ENCODE data around the gene QSER1.
"Not testable (repeated sequence)": the region's sequence is repeated elsewhere in the genome, so short reads cannot be mapped to it uniquely, and the experiment has no call there.

QSER1 gene

DNA sequence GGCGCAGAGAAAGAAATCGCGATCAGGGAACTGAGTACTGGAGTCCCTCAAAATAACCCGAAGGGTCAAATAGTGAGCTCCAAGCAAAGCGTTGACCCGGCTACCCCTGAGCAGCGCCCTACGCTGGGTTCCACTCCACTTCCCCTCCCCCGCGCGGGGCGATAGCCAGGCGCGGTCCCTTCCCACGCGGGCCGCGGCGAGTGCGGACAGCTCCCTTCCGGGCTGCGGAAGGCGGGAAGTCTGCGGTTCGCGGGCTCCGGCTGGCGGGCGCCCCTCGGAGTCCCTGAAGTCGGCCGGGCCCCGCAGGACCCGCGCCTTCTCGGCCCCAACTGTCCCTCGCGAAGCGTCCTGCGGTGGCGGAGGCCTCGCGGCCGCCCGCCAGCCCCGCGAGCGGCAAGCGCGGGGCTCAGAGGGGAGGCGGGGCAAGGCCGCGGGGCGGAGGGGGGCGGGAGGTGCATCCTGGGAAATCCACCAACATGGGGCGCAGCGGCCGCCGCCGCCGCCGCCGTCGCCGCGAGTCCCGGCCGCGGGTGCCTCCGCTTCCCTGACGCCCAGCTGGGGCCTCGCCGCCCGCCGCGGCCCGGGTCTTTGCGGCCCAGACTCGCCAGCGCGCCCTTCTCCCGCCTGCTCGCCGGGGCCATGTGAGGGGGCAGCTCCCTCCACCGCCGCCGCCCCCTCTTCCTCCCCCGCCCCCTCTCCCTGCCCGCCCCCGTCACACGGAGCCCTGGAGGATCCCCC is at the start of gene QSER1:
Gene QSER1 (plus strand): TSS at position 457 of the 738 bp plus-strand sequence. CDS start 315 bp downstream, outside the sequence.
- no peak for DNase-seq

DNA sequence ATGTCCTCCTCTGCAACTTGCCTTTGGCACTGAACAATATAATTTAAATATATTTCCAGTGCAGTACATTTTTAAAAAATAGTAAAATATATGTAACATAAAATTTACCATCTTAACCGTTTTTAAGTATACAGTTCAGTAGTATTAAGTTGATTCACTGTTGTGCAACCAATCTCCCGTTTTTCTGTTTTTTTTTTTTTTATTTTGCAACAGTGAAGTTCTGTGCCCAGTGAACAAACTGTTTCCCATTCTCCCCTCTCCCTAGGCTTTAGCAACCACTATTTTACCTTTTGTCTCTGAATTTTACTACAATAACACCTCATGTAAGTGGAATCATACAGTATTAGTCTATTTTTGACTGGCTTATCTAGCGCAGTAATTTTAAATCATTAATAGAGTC is 49.1 kb upstream of the QSER1 start:
- no peak for DNase-seq

DNA sequence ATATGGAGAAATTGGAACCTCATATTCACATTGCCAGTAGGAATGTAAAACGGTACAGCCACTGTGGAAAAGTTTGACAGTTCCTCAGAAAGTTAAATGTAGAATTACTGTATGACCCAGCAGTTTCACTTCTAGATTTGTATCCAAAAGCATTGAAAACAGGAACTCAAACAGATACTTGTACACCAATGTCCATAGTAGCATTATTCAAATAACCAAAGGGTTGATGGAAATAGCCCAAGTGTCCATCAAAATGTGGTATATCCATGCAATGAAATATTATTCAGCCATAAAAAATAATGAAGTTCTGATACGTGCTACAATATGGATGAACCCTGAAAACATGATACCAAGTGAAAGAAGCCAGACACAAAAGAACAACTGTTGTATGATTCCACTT is 45.1 kb upstream of the QSER1 start:
- DNase-seq, result no peak

DNA sequence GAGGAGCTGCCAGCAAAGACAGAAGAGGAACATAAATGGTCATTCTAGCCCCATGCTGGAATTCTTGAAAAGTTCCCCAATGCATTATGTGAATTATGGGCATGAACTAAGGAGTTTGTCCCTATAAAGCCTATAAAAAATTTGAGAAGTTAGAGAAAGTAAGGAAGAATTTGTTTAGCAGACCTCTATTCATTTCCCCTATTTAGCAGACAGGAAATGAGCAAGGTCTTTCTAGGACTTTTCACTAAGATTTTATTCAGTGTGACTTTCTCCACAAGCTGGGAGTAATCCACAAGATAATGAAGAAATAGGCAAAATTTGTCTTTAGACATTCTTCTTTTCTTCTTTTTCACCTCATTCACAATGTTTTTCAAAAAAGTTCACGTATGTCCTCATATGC is 42.9 kb upstream of the QSER1 start:
- no peak for DNase-seq

DNA sequence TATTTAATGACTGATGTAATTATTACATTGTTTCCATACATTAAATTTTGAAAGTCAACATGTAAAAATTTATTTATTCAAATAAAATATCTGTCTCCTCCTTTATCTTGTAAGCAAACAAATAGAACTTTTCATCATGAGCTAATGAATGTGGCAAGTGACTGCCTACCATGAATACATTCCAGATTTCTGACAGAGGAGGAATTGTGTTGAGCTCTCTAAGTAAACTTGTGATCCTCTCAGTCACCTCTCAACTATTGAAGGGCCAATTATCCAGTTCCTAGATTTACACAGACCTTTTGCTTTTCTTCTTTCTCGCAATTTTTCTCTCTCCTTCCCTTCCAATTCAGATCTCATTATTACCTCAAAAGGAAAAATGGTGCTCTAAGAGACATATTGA is 41.4 kb upstream of the QSER1 start:
- no peak for DNase-seq

DNA sequence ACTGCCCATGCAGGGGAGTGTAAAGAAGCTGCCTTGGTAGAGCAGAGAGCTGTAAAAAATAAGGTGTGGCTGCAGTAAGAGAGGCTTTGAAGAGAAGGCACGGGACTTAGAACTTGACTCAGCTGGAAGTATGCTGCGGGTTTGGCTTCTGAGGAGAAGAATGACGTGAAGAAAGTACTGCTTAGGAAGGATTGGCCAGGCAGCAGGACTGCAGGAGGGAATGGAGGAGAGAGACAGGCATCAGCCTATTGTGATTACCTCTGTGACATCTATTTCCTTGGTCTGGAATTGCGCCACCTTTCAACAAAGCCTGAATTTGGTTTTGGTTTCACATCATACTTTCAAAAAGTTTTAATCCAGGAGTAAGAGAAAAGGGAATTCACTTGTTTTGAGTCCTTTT is 40.4 kb upstream of the QSER1 start:
- DNase-seq, result no peak

DNA sequence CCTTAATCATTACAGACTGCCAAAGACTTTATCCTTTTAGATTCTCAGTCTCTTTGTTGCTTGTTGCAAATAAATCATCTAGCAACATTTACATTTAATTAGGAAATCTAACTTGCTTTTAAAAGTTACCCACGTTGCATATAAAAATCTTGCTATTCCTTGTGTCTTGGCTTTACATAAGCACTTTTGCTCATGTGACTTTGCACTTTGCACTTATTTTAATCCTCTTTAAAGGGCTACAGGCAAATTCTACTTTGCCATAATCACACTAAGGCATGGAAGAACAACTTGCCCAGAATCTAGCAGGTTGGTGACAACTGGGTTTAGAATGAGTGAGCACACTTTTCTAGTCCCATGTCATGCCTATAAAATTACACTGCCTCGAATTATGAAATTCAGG is 37.0 kb upstream of the QSER1 start:
- no peak for DNase-seq

DNA sequence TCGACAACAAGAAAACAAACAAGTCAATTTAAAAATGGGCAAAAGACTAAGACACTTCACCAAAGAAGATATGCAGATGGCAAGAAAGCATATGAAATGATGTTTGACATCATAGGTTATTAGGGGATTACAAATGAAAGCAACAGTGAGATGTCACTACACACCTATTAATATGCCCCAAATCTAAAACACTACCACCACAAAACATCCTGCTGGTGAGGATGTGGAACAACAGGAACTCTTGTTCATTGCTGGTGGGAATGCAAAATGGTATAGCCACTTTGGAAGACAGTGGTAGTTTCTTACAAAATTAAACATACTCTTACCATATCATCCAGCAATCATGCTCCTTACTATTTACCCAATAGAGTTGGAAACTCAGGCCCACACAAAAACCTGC is 33.9 kb upstream of the QSER1 start:
- DNase-seq, result no peak

DNA sequence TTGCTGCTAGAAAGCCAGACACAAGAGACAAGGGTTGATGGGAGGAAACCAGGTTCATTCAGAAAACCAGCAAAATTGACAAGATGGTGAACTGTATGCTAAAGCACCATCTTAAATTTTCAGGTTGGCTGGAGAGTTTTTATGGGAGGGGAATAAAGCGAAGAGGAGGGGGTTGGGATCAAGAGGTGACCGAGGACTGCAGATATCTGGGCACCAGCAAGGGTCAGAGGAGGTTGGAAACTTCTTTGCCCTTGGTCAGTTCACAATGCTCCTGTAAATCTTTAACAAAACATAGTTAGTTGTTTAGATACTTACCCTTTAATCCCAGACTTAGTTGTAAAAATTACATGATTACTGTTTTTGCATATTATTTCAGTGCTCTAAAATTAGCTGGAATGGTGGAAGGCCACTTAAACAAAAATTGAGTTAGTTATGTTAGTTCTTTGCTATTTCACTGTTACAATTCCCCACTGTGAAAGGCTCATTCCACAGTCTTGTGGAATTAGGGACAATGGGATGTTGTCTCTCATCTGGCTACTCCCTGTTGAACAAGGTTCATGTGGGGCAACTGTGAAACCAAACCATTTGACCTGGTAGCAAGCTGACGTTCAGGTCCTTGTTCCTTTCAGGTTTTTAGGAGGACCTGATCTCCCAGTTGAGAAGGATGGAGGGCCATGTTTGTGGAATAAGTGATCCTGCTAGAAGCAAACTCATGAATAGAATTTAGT is 30.6 kb upstream of the QSER1 start:
- DNase-seq, result no peak

DNA sequence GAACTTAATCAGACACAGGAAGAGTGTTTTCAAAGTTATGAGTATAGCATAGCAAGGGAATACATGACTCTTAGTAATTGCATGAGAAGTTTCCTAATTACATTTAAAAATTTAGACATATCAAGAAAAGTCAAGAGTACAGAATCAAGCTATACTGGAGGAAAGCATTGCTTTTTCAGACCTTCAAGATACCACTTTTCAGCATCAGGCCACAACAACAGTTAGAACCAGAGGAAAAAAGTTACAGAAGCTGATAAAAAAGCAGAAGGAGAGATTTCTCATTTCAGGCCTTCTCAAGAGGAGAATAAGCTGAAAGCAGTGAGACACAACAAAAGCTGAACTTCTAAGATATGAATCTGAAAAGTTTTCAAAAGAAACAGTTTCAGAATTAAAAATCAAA is 28.1 kb upstream of the QSER1 start:
- no peak for DNase-seq

DNA sequence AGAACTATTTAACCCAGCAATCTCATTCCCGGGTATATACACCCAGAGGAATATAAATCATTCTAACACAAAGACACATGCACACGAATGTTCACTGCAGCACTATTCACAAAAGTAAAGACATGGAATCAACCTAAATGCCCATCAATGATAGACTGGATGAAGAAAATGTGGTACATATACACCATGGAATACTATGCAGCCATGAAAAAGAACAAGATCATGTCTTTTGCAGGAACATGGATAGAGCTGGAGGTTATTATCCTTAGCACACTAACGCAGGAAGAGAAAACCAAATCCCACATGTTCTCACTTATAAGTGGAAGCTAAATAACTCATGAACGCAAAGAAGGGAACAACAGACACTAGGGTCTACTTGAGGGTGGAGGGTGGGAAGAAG is 23.9 kb upstream of the QSER1 start:
- not testable (repeated sequence) for DNase-seq

DNA sequence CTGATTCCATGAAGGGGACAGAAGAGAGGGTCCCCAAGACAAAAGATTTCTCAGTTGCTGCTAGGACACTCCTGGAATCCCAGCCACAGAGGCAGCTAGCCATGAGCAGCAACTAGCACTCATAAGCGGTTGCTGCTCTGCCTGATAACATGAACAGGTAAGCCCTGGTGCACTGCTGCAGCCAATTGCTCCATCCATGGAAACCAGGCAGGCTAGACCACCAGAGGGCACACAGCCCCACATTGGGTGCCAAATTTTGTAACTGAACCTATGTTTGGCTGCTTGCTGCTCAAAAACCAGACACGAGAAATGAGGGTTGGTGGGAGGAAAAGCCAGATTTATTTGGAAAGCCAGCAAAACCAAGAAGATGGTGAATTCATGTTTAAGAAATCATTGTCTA is 21.9 kb upstream of the QSER1 start:
- DNase-seq, result no peak

DNA sequence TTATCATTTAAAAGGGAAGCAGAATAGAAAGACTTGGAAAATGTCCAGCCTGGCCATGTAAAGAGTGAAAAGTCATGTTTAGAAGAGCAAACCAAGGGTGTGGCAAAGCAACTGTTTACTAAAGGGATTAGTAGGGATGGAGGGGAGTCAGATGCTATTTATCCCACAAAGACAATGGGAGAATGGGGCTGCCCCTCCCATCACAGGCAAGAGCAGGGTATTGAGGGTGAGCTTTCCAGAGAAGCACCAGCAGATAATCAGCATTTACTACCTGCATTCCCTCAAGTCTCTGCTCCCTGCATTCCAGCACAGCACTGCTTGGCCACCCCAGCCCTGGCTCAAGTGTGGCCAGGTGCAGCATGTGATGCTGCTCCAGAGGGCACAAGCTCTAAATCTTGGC is 18.5 kb upstream of the QSER1 start:
- no peak for DNase-seq

DNA sequence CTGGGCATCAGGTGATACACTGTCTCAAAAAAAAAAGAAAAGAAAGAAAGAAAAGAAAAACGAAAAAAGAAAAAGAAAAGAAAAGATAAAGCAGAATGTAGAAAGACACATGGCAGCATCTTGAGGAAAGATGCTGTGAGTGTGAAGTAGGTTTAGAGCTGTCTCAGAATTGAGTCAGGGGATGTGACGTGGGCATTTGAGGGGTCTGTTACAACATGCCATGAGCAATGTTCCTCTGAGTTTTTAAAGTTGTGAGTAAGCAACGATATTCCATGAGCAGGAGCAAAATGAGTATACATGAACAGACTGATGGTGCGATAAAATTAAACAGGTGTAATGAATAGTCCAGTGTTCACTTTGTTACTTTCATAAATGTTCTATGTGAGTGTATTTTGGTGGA is 11.3 kb upstream of the QSER1 start:
- no peak for DNase-seq

DNA sequence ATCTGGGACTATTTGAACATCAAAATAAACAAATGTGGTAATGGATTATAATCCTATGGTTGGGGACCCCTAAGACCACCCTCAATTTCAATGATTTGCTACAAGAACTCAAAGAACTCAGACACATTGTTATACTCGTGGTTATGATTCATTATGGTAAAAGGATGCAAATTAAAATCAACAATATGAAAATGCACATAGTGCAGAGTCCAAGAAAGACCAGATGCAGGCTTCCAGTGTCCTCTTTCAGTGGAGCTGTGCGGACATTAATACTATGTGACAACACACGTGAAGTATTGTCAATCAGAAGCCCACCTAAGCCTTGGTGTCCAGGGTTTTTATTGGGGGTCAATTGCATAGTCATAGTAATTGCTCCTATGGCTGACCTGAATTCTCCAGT is 9.2 kb upstream of the QSER1 start:
- DNase-seq, result no peak

DNA sequence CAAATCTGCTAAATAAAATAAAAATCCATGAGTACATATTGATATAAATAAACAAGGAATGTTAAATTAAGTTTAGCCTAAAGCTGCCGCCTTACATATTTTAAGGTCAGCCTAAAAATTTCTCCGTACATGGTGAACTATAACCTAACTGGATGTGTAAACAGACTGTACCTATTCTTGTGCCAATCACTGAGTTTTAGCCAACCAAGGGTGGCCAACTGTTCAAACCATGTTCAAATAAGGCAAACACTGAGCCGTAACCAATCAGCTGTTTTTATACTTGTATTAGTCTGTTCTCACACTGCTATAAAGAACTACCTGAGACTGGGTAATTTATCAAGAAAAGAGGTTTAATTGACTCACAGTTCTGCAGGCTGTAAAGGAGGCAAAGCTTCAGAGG is 8.6 kb upstream of the QSER1 start:
- no peak for DNase-seq

DNA sequence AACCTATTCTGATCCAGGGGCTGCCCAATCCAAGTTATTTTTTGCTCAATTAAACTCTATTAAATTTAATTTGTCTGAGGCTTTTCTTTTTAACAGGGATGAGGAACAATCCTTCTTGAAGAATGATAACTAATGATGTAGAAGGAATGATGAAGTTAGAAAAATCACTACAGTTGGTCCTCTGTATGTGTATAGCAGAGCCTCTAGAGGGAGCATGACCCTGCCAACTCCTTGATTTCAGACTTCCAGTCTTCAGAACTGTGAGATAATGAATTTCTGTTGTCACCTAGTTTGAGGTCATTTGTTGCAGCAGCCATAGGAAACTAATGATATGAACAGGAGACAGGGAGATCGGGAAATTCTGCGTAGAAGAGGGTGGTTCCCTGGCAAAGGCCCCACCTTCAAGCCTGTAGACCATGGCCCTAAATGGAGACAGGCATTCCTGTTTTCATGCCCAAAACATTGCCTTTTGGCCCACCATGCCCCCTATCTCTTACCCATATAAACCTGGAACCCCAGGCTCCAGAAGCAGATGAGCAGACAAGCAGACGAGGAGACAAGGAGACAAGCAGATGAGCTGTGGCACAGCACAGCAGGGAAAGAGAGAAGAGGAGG is 7.7 kb upstream of the QSER1 start:
- no peak for DNase-seq

DNA sequence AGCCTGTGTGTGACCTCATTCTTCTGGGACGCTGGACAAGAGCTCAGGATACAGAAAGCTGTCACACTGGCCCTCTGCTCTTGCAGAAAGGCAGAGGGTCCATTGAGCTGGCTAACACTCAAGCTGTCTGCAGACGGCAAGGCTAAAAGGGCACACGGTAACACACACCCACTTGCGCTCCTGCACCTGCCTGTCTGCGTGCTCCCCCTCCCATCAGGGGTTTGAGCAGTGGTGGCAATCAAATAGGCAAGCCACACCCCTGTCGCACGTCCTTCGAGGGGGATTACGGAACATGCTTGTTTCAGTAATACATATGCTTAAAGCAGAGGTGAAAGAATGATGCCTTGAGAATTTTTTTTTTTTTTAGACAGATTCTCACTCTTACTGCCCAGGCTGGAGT is 7.1 kb upstream of the QSER1 start:
- no peak for DNase-seq

DNA sequence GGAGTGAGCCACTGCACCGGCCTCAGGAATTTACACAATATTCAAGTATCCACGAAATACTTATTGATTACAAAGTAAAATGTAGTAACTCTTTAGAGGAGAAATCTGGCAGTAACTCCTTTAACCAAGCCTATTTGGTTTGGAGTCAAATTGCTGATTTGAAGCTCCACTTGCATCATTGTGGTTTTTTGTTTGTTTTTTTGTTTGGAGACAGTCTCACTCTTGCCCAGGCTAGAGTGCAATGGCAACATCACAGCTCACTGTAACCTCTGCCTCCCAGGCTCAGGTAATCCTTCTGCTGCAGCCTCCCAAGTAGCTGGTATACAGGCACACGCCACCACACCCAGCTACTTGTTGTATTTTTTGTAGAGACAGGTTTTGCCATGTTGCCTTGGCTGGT is 6.4 kb upstream of the QSER1 start:
- DNase-seq, result no peak

DNA sequence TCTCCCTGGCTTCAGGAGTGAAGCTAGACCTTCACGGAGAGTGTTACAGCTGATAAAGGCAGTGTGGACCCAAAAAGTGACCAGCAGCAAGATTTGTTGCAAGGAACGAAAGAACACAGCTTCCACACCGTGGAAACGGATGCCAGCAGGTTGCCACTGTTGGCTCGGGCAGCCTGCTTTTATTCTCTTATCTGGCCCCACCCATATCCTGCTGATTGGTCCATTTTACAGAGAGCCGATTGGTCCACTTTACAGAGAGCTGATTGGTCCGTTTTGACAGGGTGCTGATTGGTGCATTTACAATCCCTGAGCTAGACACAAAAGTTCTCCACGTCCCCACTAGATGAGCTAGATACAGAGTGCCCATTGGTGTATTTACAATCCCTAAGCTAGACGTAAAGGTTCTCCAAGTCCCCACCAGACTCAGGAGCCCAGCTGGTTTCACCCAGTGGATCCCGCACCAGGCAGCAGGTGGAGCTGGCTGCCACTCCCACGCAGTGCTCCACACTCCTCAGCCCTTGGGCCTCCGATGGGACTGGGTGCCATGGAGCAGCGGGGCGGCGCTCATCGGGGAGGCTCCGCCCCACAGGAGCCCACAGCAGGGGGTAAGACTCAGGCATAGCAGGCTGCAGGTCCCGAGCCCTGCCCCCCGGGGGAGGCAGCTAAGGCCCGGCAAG is 4.8 kb upstream of the QSER1 start:
- DNase-seq, result not testable (repeated sequence)

DNA sequence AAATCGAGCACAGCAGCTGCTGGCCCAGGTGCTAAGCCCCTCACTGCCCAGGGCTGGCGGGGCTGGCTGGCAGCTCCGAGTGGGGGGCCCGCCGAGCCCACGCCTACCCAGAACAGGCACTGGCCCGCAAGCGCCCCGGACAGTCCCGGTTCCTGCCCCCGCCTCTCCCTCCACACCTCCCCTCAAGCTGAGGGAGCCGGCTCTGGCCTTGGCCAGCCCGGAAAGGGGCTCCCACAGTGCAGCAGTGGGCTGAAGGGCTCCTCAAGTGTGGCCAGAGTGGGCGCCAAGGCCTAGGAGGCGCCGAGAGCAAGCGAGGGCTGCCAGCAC is 4.3 kb upstream of the QSER1 start:
- DNase-seq, result not testable (repeated sequence)

DNA sequence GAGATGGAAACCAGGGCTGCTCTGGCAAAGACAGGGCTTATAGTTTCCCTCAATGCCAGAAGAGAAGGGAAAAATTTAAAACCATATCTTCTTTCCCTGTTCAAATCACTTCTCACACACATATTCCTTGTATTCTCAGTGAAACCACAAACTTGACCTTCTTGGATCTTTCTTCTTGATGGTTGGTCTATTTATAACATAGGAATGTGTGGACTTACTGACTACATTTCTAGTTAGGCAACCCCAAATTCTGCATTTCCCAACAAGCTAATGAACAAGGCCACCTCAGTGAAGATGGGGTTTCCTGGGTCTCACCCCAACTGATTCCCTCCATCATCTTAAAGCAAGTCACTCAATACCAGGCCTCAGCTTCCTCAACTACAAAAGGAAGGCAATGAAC is 3.8 kb upstream of the QSER1 start:
- no peak for DNase-seq

DNA sequence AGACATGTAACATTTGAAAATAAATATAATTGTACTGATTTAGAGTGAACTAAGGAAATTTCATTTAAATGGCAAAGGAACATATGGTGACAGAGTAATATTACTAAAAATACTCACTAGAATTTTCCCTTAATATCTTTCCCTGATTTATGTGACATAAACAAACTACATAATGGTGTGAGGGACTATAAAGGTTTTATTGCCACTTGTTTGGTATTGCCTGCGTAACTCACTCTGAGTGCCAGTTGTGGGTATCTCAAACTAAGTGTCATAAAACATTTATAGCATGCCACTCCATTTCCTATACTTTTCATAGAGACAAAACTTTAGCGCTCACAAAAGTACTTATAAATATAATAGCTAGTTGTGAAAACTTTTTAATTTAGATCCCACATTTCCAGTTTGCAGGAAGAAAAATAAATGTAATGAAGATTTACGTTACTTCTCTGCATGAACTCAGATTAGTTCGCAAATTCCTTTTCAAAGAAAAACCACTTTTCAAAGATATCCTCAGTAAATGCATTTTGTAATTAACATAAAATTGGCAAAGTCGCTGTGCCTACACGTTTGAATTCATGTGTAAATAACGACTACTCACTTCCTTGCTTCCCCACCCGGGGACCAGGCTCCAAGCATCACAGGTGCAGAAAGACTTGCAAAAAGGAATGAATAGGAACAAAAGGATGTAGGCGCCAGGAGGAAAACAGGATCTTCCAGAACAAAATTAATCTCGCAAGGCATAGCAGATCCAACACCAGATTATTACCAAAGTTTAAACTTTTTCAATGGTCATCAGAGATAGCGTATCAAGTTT is 1.6 kb upstream of the QSER1 start:
- no peak for DNase-seq
